HepG2 (cell line): ENCODE results near the gene UBE2S. TPM values are rescaled to one million over a fixed set of nuclear protein-coding genes. Genes with fewer than 3 reads are reported as not detected.

Experiments used
- CHCHD3 ChIP-seq: sonication (generic); formaldehyde crosslinking; IDR thresholded peaks from 2 replicates; pipeline ENCODE4 v1.8.0; 2022; ENCODE audit warnings: mild to moderate bottlenecking, missing genetic modification reagents, moderate library complexity
- FOXO1 ChIP-seq: sonication (generic); formaldehyde crosslinking; IDR thresholded peaks from 2 replicates; pipeline ENCODE4 v1.4.0; 2020; ENCODE audit warnings: missing genetic modification reagents
- HHEX ChIP-seq: IDR thresholded peaks from 2 replicates; pipeline ENCODE4 v1.6.1; 2016; ENCODE audit warnings: control low read depth
- HOXA3 ChIP-seq: sonication (generic); formaldehyde crosslinking; IDR thresholded peaks from 2 replicates; pipeline ENCODE4 v1.5.0; 2020; ENCODE audit warnings: missing genetic modification reagents
- KDM3A ChIP-seq: IDR thresholded peaks from 2 replicates; pipeline ENCODE4 v1.6.1; 2018; ENCODE audit warnings: low read depth, missing compliant biosample characterization
- KLF9 ChIP-seq: IDR thresholded peaks from 2 replicates; pipeline ENCODE4 v1.6.1; 2016; ENCODE audit warnings: low read depth
- MTF1 ChIP-seq: sonication (generic); formaldehyde crosslinking; IDR thresholded peaks from 2 replicates; pipeline ENCODE4 v1.5.0; 2020; ENCODE audit warnings: missing genetic modification reagents
- PAF1 ChIP-seq: IDR thresholded peaks from 2 replicates; pipeline ENCODE4 v1.6.1; 2016; ENCODE audit warnings: missing genetic modification reagents, missing compliant biosample characterization
- PRPF4 ChIP-seq: fragments of 200-400 bp; formaldehyde crosslinking; IDR thresholded peaks from 2 replicates; pipeline ENCODE4 v1.6.1; 2016; ENCODE audit warnings: low read length, low read depth; ENCODE audit not compliant: poor library complexity, severe bottlenecking
- SATB2 ChIP-seq: sonication (generic); formaldehyde crosslinking; IDR thresholded peaks from 2 replicates; pipeline ENCODE4 v1.5.0; 2020; ENCODE audit warnings: missing genetic modification reagents
- SNAI1 ChIP-seq: sonication (generic); formaldehyde crosslinking; IDR thresholded peaks from 2 replicates; pipeline ENCODE4 v1.5.0; 2020; ENCODE audit warnings: mild to moderate bottlenecking, missing genetic modification reagents, borderline replicate concordance
- SNAPC5 ChIP-seq: sonication (generic); formaldehyde crosslinking; IDR thresholded peaks from 2 replicates; pipeline ENCODE4 v1.8.1; 2023; ENCODE audit warnings: mild to moderate bottlenecking, missing genetic modification reagents, borderline replicate concordance
- SRSF1 ChIP-seq: fragments of 200-400 bp; formaldehyde crosslinking; optimal IDR thresholded peaks from 2 replicates; pipeline ENCODE3; 2017; ENCODE audit warnings: mild to moderate bottlenecking, low read depth, low read length, moderate library complexity
- TBP ChIP-seq: sonication (generic); formaldehyde crosslinking; IDR thresholded peaks from 2 replicates; pipeline ENCODE4 v1.5.0; 2020; ENCODE audit warnings: missing genetic modification reagents
- TMF1 ChIP-seq: sonication (generic); formaldehyde crosslinking; IDR thresholded peaks from 2 replicates; pipeline ENCODE4 v1.8.1; 2022; ENCODE audit warnings: low read depth, missing genetic modification reagents
- ZNF235 ChIP-seq: sonication (generic); formaldehyde crosslinking; IDR thresholded peaks from 2 replicates; pipeline ENCODE4 v1.8.1; 2023; ENCODE audit warnings: mild to moderate bottlenecking, missing genetic modification reagents, borderline replicate concordance
- ZNF432 ChIP-seq: sonication (generic); formaldehyde crosslinking; IDR thresholded peaks from 2 replicates; pipeline ENCODE4 v1.5.0; 2020; ENCODE audit warnings: missing genetic modification reagents, mild to moderate bottlenecking, borderline replicate concordance
- ZNF503 ChIP-seq: sonication (generic); formaldehyde crosslinking; IDR thresholded peaks from 2 replicates; pipeline ENCODE4 v1.4.0; 2020; ENCODE audit warnings: missing genetic modification reagents
- ZNF652 ChIP-seq: IDR thresholded peaks from 2 replicates; pipeline ENCODE4 v1.6.1; 2016; ENCODE audit warnings: low read depth, borderline replicate concordance
- ZSCAN5A ChIP-seq: sonication (generic); formaldehyde crosslinking; IDR thresholded peaks from 2 replicates; pipeline ENCODE4 v1.8.0; 2022; ENCODE audit warnings: mild to moderate bottlenecking, missing genetic modification reagents, borderline replicate concordance
- polyA plus RNA-seq, 8 experiments: library from polyadenylated mRNA; depleted of rRNA in 3 of 8; stranded (reverse) in 7 of 8; unstranded in 1 of 8; fragments of >200 nt; fragmentation: Illumina TruSeq in 4 of 8; extraction: Trizol in 4 of 8; gene quantifications; 2 replicates each; pipeline versions ENCODE4 v1.2.1 to v1.2.3, GENCODE V29; 2011 to 2016; ENCODE audit warnings: low read depth in 4 of 8, missing spikeins in 1 of 8, mixed read lengths in 1 of 8; ENCODE audit not compliant: insufficient read depth in 1 of 8
- total RNA-seq, 5 experiments: library from RNA; depleted of rRNA; stranded (reverse); fragments of >200 nt; fragmentation: Illumina TruSeq; extraction: Trizol; gene quantifications; 2 replicates each; pipeline ENCODE4 v1.2.3, GENCODE V29; 2016; ENCODE audit warnings: low read depth in 1 of 5
- TF ChIP-seq, protein P1 (sequence below): sonication (generic); formaldehyde crosslinking; IDR thresholded peaks from 2 replicates; pipeline ENCODE4 v1.5.0; 2020; ENCODE audit warnings: mild to moderate bottlenecking, missing genetic modification reagents, moderate library complexity
- TF ChIP-seq, protein P2 (sequence below): sonication (generic); formaldehyde crosslinking; IDR thresholded peaks from 2 replicates; pipeline ENCODE4 v1.5.0; 2020; ENCODE audit warnings: mild to moderate bottlenecking, missing genetic modification reagents, borderline replicate concordance

The UBE2S gene
- total and polyA plus RNA-seq, 2 of the 13 experiments (the other 11 are each of a cell fraction or from before 2014, with no cell fraction given): 32.2 to 39.3 TPM

GRCh38 chr19:55385724-55386492 is 21.7 kb downstream of the UBE2S start, which contains the start of gene RPL28 (continued):
- TF ChIP-seq, protein P1, sequence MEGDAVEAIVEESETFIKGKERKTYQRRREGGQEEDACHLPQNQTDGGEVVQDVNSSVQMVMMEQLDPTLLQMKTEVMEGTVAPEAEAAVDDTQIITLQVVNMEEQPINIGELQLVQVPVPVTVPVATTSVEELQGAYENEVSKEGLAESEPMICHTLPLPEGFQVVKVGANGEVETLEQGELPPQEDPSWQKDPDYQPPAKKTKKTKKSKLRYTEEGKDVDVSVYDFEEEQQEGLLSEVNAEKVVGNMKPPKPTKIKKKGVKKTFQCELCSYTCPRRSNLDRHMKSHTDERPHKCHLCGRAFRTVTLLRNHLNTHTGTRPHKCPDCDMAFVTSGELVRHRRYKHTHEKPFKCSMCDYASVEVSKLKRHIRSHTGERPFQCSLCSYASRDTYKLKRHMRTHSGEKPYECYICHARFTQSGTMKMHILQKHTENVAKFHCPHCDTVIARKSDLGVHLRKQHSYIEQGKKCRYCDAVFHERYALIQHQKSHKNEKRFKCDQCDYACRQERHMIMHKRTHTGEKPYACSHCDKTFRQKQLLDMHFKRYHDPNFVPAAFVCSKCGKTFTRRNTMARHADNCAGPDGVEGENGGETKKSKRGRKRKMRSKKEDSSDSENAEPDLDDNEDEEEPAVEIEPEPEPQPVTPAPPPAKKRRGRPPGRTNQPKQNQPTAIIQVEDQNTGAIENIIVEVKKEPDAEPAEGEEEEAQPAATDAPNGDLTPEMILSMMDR (CRISPR knock-in tag): no peak; the same call in 1 of the 2 replicates
- TF ChIP-seq FOXO1 (CRISPR knock-in tag): 0 out of 2 replicates have a peak, but pooled peaks have one; percentile 11
- no peak for TF ChIP-seq PAF1 (CRISPR knock-in tag)
- 0 out of 2 replicates have a peak, but pooled peaks have one; percentile 49 for TF ChIP-seq KDM3A (CRISPR knock-in tag)
- TF ChIP-seq SRSF1: no peak
- TF ChIP-seq ZNF503 (CRISPR knock-in tag): no peak
- no peak for TF ChIP-seq ZNF432 (CRISPR knock-in tag)
- TF ChIP-seq SNAI1: no peak
- no peak for TF ChIP-seq ZNF235
- no peak for TF ChIP-seq HHEX
- TF ChIP-seq, protein P2, sequence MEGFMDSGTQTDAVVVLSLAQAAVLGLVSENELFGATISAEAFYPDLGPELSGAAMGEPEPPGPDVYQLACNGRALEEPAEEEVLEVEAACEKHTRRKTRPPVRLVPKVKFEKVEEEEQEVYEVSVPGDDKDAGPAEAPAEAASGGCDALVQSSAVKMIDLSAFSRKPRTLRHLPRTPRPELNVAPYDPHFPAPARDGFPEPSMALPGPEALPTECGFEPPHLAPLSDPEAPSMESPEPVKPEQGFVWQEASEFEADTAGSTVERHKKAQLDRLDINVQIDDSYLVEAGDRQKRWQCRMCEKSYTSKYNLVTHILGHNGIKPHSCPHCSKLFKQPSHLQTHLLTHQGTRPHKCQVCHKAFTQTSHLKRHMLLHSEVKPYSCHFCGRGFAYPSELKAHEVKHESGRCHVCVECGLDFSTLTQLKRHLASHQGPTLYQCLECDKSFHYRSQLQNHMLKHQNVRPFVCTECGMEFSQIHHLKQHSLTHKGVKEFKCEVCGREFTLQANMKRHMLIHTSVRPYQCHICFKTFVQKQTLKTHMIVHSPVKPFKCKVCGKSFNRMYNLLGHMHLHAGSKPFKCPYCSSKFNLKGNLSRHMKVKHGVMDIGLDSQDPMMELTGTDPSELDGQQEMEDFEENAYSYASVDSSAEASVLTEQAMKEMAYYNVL (CRISPR knock-in tag): no peak
- TF ChIP-seq ZNF652 (CRISPR knock-in tag): 0 out of 2 replicates have a peak, but pooled peaks have one; percentile 11
- peak; percentile 29; the same call in 1 of the 2 replicates for TF ChIP-seq MTF1 (CRISPR knock-in tag)
- no peak for TF ChIP-seq KLF9
- no peak for TF ChIP-seq CHCHD3 (CRISPR knock-in tag)
- peak; percentile 79 for TF ChIP-seq HOXA3 (CRISPR knock-in tag)
- peak; percentile 89 for TF ChIP-seq SATB2 (CRISPR knock-in tag)
- TF ChIP-seq SNAPC5 (CRISPR knock-in tag): no peak
- no peak for TF ChIP-seq PRPF4
- TF ChIP-seq ZSCAN5A: no peak
- TF ChIP-seq TMF1 (CRISPR knock-in tag): no peak
- TF ChIP-seq TBP (CRISPR knock-in tag): no peak
